IPS-18a (cell line): Measurements from ENCODE around the gene CCR5AS.

Experiments used
- H3K27ac ChIP-seq: one replicate; pipeline ENCODE4 v1.5.1; 2013; ENCODE audit warnings: low read length
- H3K27me3 ChIP-seq: one replicate; pipeline ENCODE4 v1.6.1; 2013; ENCODE audit warnings: mild to moderate bottlenecking, low read length; ENCODE audit not compliant: control insufficient read depth, insufficient read depth
- H3K36me3 ChIP-seq: one replicate; pipeline ENCODE4 v1.6.1; 2013; ENCODE audit warnings: low read depth, low read length; ENCODE audit not compliant: control insufficient read depth
- H3K4me1 ChIP-seq: one replicate; pipeline ENCODE4 v1.6.1; 2013; ENCODE audit warnings: low read depth, low read length; ENCODE audit not compliant: control insufficient read depth
- H3K4me3 ChIP-seq: one replicate; pipeline ENCODE4 v1.5.1; 2013; ENCODE audit warnings: low read length
- H3K9ac ChIP-seq: one replicate; pipeline ENCODE4 v1.6.1; 2013; ENCODE audit warnings: mild to moderate bottlenecking, low read length, moderate library complexity
- H3K9me3 ChIP-seq: one replicate; pipeline ENCODE4 v1.6.1; 2013; ENCODE audit warnings: low read depth, low read length; ENCODE audit not compliant: control insufficient read depth

The CCR5AS gene

GRCh38 chr3:46371519-46372340 is 35.1 kb downstream of the CCR5AS start:
- no peak overlapping the region for H3K9ac ChIP-seq
- no peak overlapping the region for H3K4me3 ChIP-seq
- H3K27ac ChIP-seq = no peak overlapping the region
- peaks cover 4% of the 10 kb centered on the region for H3K4me1 ChIP-seq
- H3K36me3 ChIP-seq = no peaks in the 10 kb centered on the region
- H3K9me3 ChIP-seq = no peaks in the 10 kb centered on the region
- H3K27me3 ChIP-seq = no peaks in the 10 kb centered on the region

GRCh38 chr3:46370839-46371518 is 35.9 kb downstream of the CCR5AS start, which contains the start of gene CCR5:
Gene CCR5 (plus strand): TSS chr3:46370946. CDS start chr3:46372903, 1,957 bp downstream.
- Histone ChIP-seq H3K9ac (no peak within 1 kb of the TSS), H3K4me1 (peaks cover 4% of the 10 kb centered on the region), H3K4me3 (no peak within 1 kb of the TSS)

GRCh38 chr3:46369675-46370132 is 37.2 kb downstream of the CCR5AS start:
- Histone ChIP-seq H3K9me3 (no peaks in the 10 kb centered on the region), H3K4me1 (no peaks in the 10 kb centered on the region), H3K4me3 (no peak overlapping the region), H3K9ac (no peak overlapping the region), H3K36me3 (no peaks in the 10 kb centered on the region), H3K27ac (no peak overlapping the region), H3K27me3 (no peaks in the 10 kb centered on the region)

More at GRCh38 chr3:46370839-46371518, 35.9 kb downstream of the CCR5AS start, which contains the start of gene CCR5:
- Histone ChIP-seq H3K36me3 (no peaks in the 10 kb centered on the region), H3K27me3 (no peaks in the 10 kb centered on the region), H3K9me3 (no peaks in the 10 kb centered on the region), H3K27ac (no peak within 1 kb of the TSS)

- H3K9me3 ChIP-seq = no peaks in the 10 kb centered on the region
- no peak overlapping the region for H3K27ac ChIP-seq
- no peaks in the 10 kb centered on the region for H3K4me1 ChIP-seq
- H3K27me3 ChIP-seq = no peaks in the 10 kb centered on the region
- H3K4me3 ChIP-seq = no peak overlapping the region
- no peak overlapping the region for H3K9ac ChIP-seq
- H3K36me3 ChIP-seq = no peaks in the 10 kb centered on the region
Measured at GRCh38 chr3:46369151-46369550, 37.7 kb downstream of the CCR5AS start.

GRCh38 chr3:46368569-46368968 is 38.3 kb downstream of the CCR5AS start:
- Histone ChIP-seq H3K27ac (no peak overlapping the region), H3K4me3 (no peak overlapping the region), H3K36me3 (no peaks in the 10 kb centered on the region), H3K27me3 (no peaks in the 10 kb centered on the region), H3K9ac (no peak overlapping the region), H3K4me1 (no peaks in the 10 kb centered on the region), H3K9me3 (no peaks in the 10 kb centered on the region)

GRCh38 chr3:46367811-46368210 is 39.1 kb downstream of the CCR5AS start:
- Histone ChIP-seq H3K9me3 (no peaks in the 10 kb centered on the region), H3K27ac (no peak overlapping the region), H3K27me3 (no peaks in the 10 kb centered on the region), H3K4me1 (no peaks in the 10 kb centered on the region), H3K36me3 (no peaks in the 10 kb centered on the region), H3K9ac (no peak overlapping the region), H3K4me3 (no peak overlapping the region)

GRCh38 chr3:46365737-46366524 is 40.9 kb downstream of the CCR5AS start:
- Histone ChIP-seq H3K4me3 (no peak overlapping the region), H3K27ac (no peak overlapping the region), H3K9me3 (no peaks in the 10 kb centered on the region), H3K27me3 (no peaks in the 10 kb centered on the region), H3K9ac (no peak overlapping the region), H3K4me1 (no peaks in the 10 kb centered on the region), H3K36me3 (no peaks in the 10 kb centered on the region)

- Histone ChIP-seq H3K9me3 (no peaks in the 10 kb centered on the region), H3K9ac (no peak overlapping the region), H3K27ac (no peak overlapping the region), H3K4me1 (no peaks in the 10 kb centered on the region), H3K27me3 (no peaks in the 10 kb centered on the region), H3K36me3 (no peaks in the 10 kb centered on the region), H3K4me3 (no peak overlapping the region)
Measured at GRCh38 chr3:46365041-46365440, 41.8 kb downstream of the CCR5AS start.

GRCh38 chr3:46361408-46362283 is 45.2 kb downstream of the CCR5AS start:
- Histone ChIP-seq H3K27ac (no peak overlapping the region), H3K9ac (no peak overlapping the region), H3K4me3 (no peak overlapping the region), H3K36me3 (no peaks in the 10 kb centered on the region), H3K27me3 (no peaks in the 10 kb centered on the region), H3K4me1 (no peaks in the 10 kb centered on the region), H3K9me3 (no peaks in the 10 kb centered on the region)

- Histone ChIP-seq H3K4me1 (no peaks in the 10 kb centered on the region), H3K9ac (no peak overlapping the region), H3K36me3 (no peaks in the 10 kb centered on the region), H3K4me3 (no peak overlapping the region), H3K9me3 (no peaks in the 10 kb centered on the region), H3K27ac (no peak overlapping the region), H3K27me3 (no peaks in the 10 kb centered on the region)
Measured at GRCh38 chr3:46360907-46361306, 46.0 kb downstream of the CCR5AS start.
